H9 (cell line): ENCODE data around the gene GFRA1. TPM values are rescaled to one million over a fixed set of nuclear protein-coding genes. Genes with fewer than 3 reads are reported as not detected.

ENCODE experiments used
- DNase-seq: peaks from one replicate; pipeline ENCODE4 v3.0.0-alpha.2; 2017
- H2AFZ ChIP-seq: one replicate; pipeline ENCODE4 v1.6.1; 2013; ENCODE audit warnings: mild to moderate bottlenecking, low read length, control low read depth, moderate library complexity
- H2AK5ac ChIP-seq: 2 replicates; pipeline ENCODE4 v1.6.1; 2013; ENCODE audit warnings: low read length, control low read depth, mixed read lengths; ENCODE audit not compliant: insufficient read length
- H2BK120ac ChIP-seq: one replicate; pipeline ENCODE4 v1.6.1; 2013; ENCODE audit warnings: low read depth, mild to moderate bottlenecking, low read length, control low read depth, inconsistent platforms; ENCODE audit not compliant: poor library complexity, severe bottlenecking
- H2BK12ac ChIP-seq: 2 replicates; pipeline ENCODE4 v1.6.1; 2013; ENCODE audit warnings: low read length, control low read depth, mixed read lengths, low read depth; ENCODE audit not compliant: insufficient read length
- H2BK15ac ChIP-seq: 2 replicates; pipeline ENCODE4 v1.6.1; 2013; ENCODE audit warnings: low read depth, low read length, control low read depth
- H2BK20ac ChIP-seq: one replicate; pipeline ENCODE4 v1.6.1; 2013; ENCODE audit warnings: low read depth, mild to moderate bottlenecking, low read length, control low read depth, inconsistent platforms; ENCODE audit not compliant: poor library complexity, severe bottlenecking
- H2BK5ac ChIP-seq: 2 replicates; pipeline ENCODE4 v1.6.1; 2013; ENCODE audit warnings: low read length, control low read depth, mixed read lengths; ENCODE audit not compliant: insufficient read length
- H3K14ac ChIP-seq: 2 replicates; pipeline ENCODE4 v1.6.1; 2013; ENCODE audit warnings: low read length, control low read depth; ENCODE audit not compliant: insufficient read depth
- H3K18ac ChIP-seq: 2 replicates; pipeline ENCODE4 v1.6.1; 2013; ENCODE audit warnings: low read depth, mild to moderate bottlenecking, mixed read lengths, low read length, control low read depth; ENCODE audit not compliant: insufficient read length
- H3K23ac ChIP-seq: 2 replicates; pipeline ENCODE4 v1.6.1; 2013; ENCODE audit warnings: low read length, control low read depth, mixed read lengths, low read depth; ENCODE audit not compliant: insufficient read length
- H3K23me2 ChIP-seq: 2 replicates; pipeline ENCODE4 v1.6.1; 2013; ENCODE audit warnings: low read depth, mild to moderate bottlenecking, mixed read lengths, low read length, control low read depth; ENCODE audit not compliant: insufficient read length, poor library complexity, severe bottlenecking
- H3K27ac ChIP-seq: 2 replicates; pipeline ENCODE4 v1.5.1; 2013; ENCODE audit warnings: low read length, control low read depth, mixed read lengths, low read depth; ENCODE audit not compliant: insufficient read length
- H3K27me3 ChIP-seq: 2 replicates; pipeline ENCODE4 v1.6.1; 2013; ENCODE audit warnings: low read length, control low read depth, inconsistent platforms; ENCODE audit not compliant: insufficient read depth
- H3K4ac ChIP-seq: 2 replicates; pipeline ENCODE4 v1.6.1; 2013; ENCODE audit warnings: low read depth, mild to moderate bottlenecking, control low read depth, inconsistent platforms, low read length, moderate library complexity
- H3K4me1 ChIP-seq: 2 replicates; pipeline ENCODE4 v1.6.1; 2013; ENCODE audit warnings: low read length, control low read depth, inconsistent platforms; ENCODE audit not compliant: insufficient read depth
- H3K4me2 ChIP-seq: 2 replicates; pipeline ENCODE4 v1.6.1; 2013; ENCODE audit warnings: low read length, control low read depth, mixed read lengths; ENCODE audit not compliant: insufficient read length, insufficient read depth
- H3K56ac ChIP-seq: 2 replicates; pipeline ENCODE4 v1.6.1; 2013; ENCODE audit warnings: low read depth, mild to moderate bottlenecking, mixed read lengths, low read length, control low read depth; ENCODE audit not compliant: insufficient read length
- H3K79me1 ChIP-seq: 2 replicates; pipeline ENCODE4 v1.6.1; 2013; ENCODE audit warnings: low read depth, mild to moderate bottlenecking, moderate library complexity, low read length, control low read depth, inconsistent platforms; ENCODE audit not compliant: insufficient read depth, poor library complexity, severe bottlenecking
- H3K79me2 ChIP-seq: 2 replicates; pipeline ENCODE4 v1.6.1; 2013; ENCODE audit warnings: low read length, control low read depth, inconsistent platforms; ENCODE audit not compliant: insufficient read depth
- H3K9ac ChIP-seq: 2 replicates; pipeline ENCODE4 v1.6.1; 2013; ENCODE audit warnings: low read length, control low read depth, mixed read lengths; ENCODE audit not compliant: insufficient read length; ENCODE audit errors: extremely low read depth
- H3K9me3 ChIP-seq: one replicate; pipeline ENCODE4 v1.6.1; 2013; ENCODE audit warnings: low read depth, low read length, inconsistent platforms; ENCODE audit not compliant: control insufficient read depth
- H3T11ph ChIP-seq: one replicate; pipeline ENCODE4 v1.6.1; 2013; ENCODE audit warnings: mild to moderate bottlenecking, low read length, control low read depth, inconsistent platforms
- H4K20me1 ChIP-seq: one replicate; pipeline ENCODE4 v1.6.1; 2013; ENCODE audit not compliant: control insufficient read depth, insufficient read length, insufficient read depth
- H4K5ac ChIP-seq: 2 replicates; pipeline ENCODE4 v1.6.1; 2013; ENCODE audit warnings: low read depth, mild to moderate bottlenecking, mixed read lengths, low read length, control low read depth; ENCODE audit not compliant: insufficient read length
- H4K8ac ChIP-seq: replicated peaks from 2 replicates; pipeline ENCODE4 v1.6.1; 2013; ENCODE audit warnings: low read length, control low read depth, mixed read lengths, low read depth; ENCODE audit not compliant: insufficient read length
- H4K91ac ChIP-seq: 2 replicates; pipeline ENCODE4 v1.6.1; 2013; ENCODE audit warnings: low read depth, mild to moderate bottlenecking, moderate library complexity, mixed read lengths, low read length, control low read depth; ENCODE audit not compliant: insufficient read length
- H3K27ac Mint-ChIP-seq, 3 experiments: 2 replicates in 2 of 3; 3 replicates in 1 of 3; pipeline ENCODE4 v1.8.0; 2020 to 2021; ENCODE audit warnings: mixed read lengths in 3 of 3, mild to moderate bottlenecking in 1 of 3, moderate library complexity in 1 of 3
- H3K27me3 Mint-ChIP-seq: 2 replicates; pipeline ENCODE4 v1.8.0; 2021; ENCODE audit warnings: low read depth, mild to moderate bottlenecking, moderate library complexity, mixed read lengths
- H3K36me3 Mint-ChIP-seq, 3 experiments: 2 replicates in 2 of 3; 3 replicates in 1 of 3; pipeline ENCODE4 v1.8.0; 2020 to 2021; ENCODE audit warnings: low read depth in 3 of 3, mixed read lengths in 3 of 3; ENCODE audit not compliant: insufficient read depth in 1 of 3
- H3K4me1 Mint-ChIP-seq, 2 experiments: 2 replicates each; pipeline ENCODE4 v1.8.0; 2020; ENCODE audit warnings: mixed read lengths in 2 of 2
- H3K4me3 Mint-ChIP-seq, 2 experiments: 2 replicates in 1 of 2; 3 replicates in 1 of 2; pipeline ENCODE4 v1.8.0; 2020 to 2021; ENCODE audit warnings: mild to moderate bottlenecking in 2 of 2, mixed read lengths in 2 of 2, moderate library complexity in 1 of 2
- H3K9me3 Mint-ChIP-seq, 2 experiments: 2 replicates in 1 of 2; 3 replicates in 1 of 2; pipeline ENCODE4 v1.8.0; 2020; ENCODE audit warnings: mild to moderate bottlenecking in 2 of 2, mixed read lengths in 2 of 2, moderate library complexity in 1 of 2
- WGBS: extraction: QIAGEN DNeasy Blood & Tissue Kit; methylation state at CpG from one replicate; pipeline ENCODE4 v1.1.7; 2013; ENCODE audit warnings: missing lambda C conversion rate, low lambda C conversion rate, mixed read lengths; ENCODE audit not compliant: insufficient read length; ENCODE audit errors: extremely low coverage; 5-methylcytosine and 5-hydroxymethylcytosine counted together
- total RNA-seq: library from RNA; stranded (reverse); gene quantifications from 2 replicates; pipeline ENCODE4 v1.2.1, GENCODE V29; 2021
- TF ChIP-seq, protein P1 (sequence below): fragments of 200-600 bp; sonication (generic); conservative IDR thresholded peaks from 3 replicates; pipeline ENCODE4 v1.8.0; 2021; ENCODE audit warnings: antibody characterized with exemption, mild to moderate bottlenecking

GFRA1 gene
- total RNA-seq, 1 experiment from 2014 or later, result 0.24 TPM

DNA sequence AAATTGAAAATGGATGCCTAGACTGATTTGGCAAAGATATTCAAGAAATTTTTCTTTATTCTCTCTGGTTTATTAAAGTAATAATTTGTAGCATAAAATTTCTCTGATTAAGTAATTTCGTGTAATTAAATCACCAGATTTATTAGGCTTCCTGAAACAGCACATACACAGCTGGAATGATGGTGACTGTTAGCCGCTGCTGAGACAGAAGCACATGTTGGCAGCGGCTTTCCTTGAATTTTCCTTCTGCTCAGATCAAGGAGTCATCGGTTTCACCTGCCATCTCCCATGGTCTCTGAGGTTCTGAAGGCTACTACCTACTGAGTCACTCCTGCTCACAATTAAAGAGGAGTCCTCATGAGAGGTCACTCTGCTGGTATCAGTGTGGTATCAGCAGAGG, 101.5 kb downstream of the GFRA1 start:
- no peak overlapping the region for H4K91ac ChIP-seq
- H3K79me1 ChIP-seq, result no peaks in the 10 kb centered on the region
- H3K4me3 Mint-ChIP-seq, result no peak overlapping the region
- H3K27ac Mint-ChIP-seq, result no peak overlapping the region
- H4K8ac ChIP-seq, result no peak overlapping the region
- H3K27ac ChIP-seq, result no peak overlapping the region
- no peak overlapping the region for H2BK20ac ChIP-seq
- no peak overlapping the region for H3T11ph ChIP-seq
- H3K27me3 Mint-ChIP-seq, result peaks cover 5% of the 10 kb centered on the region
- no peaks in the 10 kb centered on the region for H3K9me3 ChIP-seq
- H2BK5ac ChIP-seq, result no peak overlapping the region
- no peak overlapping the region for H2BK15ac ChIP-seq
- TF ChIP-seq, protein P1, sequence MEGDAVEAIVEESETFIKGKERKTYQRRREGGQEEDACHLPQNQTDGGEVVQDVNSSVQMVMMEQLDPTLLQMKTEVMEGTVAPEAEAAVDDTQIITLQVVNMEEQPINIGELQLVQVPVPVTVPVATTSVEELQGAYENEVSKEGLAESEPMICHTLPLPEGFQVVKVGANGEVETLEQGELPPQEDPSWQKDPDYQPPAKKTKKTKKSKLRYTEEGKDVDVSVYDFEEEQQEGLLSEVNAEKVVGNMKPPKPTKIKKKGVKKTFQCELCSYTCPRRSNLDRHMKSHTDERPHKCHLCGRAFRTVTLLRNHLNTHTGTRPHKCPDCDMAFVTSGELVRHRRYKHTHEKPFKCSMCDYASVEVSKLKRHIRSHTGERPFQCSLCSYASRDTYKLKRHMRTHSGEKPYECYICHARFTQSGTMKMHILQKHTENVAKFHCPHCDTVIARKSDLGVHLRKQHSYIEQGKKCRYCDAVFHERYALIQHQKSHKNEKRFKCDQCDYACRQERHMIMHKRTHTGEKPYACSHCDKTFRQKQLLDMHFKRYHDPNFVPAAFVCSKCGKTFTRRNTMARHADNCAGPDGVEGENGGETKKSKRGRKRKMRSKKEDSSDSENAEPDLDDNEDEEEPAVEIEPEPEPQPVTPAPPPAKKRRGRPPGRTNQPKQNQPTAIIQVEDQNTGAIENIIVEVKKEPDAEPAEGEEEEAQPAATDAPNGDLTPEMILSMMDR, result no peak
- H3K18ac ChIP-seq, result no peak overlapping the region
- no peaks in the 10 kb centered on the region for H3K27me3 ChIP-seq
- peaks cover 9 to 19% (median 12%) of the 10 kb centered on the region in 3 experiments; a peak in 6 of 7 replicates for H3K36me3 Mint-ChIP-seq
- no peak overlapping the region for H2AFZ ChIP-seq
- no peak overlapping the region for H3K56ac ChIP-seq
- H3K79me2 ChIP-seq, result no peaks in the 10 kb centered on the region
- no peak overlapping the region for H2AK5ac ChIP-seq
- H3K9me3 Mint-ChIP-seq, result peaks cover 13 to 16% of the 10 kb centered on the region in 2 experiments
- H3K23ac ChIP-seq, result no peak overlapping the region
- no peak overlapping the region for H3K4me2 ChIP-seq
- peaks cover 3% of the 10 kb centered on the region for H3K23me2 ChIP-seq
- no CpG with 5 or more reads among the region's 4 CpGs for WGBS
- H4K5ac ChIP-seq, result no peak overlapping the region
- no peak overlapping the region for H2BK120ac ChIP-seq
- no peak overlapping the region for H3K9ac ChIP-seq
- no peak overlapping the region for H3K14ac ChIP-seq
- peaks cover 2% of the 10 kb centered on the region for H3K4me1 ChIP-seq
- peaks cover 30 to 32% of the 10 kb centered on the region in 2 experiments for H3K4me1 Mint-ChIP-seq
- no peak overlapping the region for H3K4ac ChIP-seq
- DNase-seq, result no peak
- H2BK12ac ChIP-seq, result no peak overlapping the region
- no peaks in the 10 kb centered on the region for H4K20me1 ChIP-seq
